HFF-Myc (cell line): Measurements from ENCODE around the gene PRKG1.

ENCODE experiments used
- DNase-seq: peaks from one replicate; pipeline ENCODE4 v3.0.0-alpha.2; 2011; ENCODE audit warnings: low read depth; ENCODE audit errors: extremely low read depth
- H3K4me3 ChIP-seq: replicated peaks from 2 replicates; pipeline ENCODE4 v1.5.1; 2011; ENCODE audit warnings: low read depth, mild to moderate bottlenecking, control low read depth, low read length
- TF ChIP-seq, protein P1 (sequence below): IDR thresholded peaks from 2 replicates; pipeline ENCODE4 v1.5.1; 2012; ENCODE audit warnings: mild to moderate bottlenecking, low read depth, low read length, control low read depth; ENCODE audit errors: missing control alignments

PRKG1 gene

DNA sequence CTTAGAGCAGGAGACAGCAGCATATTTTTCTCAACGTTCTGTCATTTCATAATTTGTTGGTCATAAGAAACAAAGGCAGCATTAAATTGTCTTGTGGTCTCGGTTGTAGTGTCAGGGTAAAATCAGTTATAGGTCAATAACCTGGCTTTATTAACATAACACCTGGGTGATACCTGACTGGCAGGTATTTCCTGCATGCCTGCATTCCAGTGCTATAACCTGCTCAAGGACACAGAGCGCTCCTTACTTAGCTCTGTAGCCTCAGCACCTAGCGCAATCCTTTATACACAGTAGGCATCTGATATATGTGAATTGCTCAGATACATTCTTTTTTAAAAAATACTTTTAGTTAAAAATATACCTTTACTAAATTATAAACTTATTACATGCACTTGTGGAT lies 38.9 kb upstream of the PRKG1 start:
- TF ChIP-seq, protein P1, sequence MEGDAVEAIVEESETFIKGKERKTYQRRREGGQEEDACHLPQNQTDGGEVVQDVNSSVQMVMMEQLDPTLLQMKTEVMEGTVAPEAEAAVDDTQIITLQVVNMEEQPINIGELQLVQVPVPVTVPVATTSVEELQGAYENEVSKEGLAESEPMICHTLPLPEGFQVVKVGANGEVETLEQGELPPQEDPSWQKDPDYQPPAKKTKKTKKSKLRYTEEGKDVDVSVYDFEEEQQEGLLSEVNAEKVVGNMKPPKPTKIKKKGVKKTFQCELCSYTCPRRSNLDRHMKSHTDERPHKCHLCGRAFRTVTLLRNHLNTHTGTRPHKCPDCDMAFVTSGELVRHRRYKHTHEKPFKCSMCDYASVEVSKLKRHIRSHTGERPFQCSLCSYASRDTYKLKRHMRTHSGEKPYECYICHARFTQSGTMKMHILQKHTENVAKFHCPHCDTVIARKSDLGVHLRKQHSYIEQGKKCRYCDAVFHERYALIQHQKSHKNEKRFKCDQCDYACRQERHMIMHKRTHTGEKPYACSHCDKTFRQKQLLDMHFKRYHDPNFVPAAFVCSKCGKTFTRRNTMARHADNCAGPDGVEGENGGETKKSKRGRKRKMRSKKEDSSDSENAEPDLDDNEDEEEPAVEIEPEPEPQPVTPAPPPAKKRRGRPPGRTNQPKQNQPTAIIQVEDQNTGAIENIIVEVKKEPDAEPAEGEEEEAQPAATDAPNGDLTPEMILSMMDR = no peak
- DNase-seq = no peak
- no peak overlapping the region for H3K4me3 ChIP-seq

DNA sequence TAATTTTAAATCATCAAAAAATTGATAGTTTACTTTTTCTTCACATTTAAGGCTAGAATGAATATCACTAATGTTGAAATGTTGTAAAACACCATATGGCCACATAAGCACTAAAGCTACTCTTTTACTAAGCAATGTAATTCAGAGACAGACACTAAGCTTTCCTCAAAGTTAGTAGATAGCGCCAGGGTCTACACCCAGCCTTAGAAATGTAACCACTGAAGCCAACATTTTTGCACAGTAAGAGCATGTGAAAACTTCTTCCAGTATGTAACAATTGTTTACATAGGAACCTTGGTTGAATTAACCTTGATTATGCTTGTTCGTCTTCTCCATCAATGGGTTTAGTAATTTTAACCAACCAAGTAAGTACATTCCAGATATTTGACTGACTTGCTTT lies 28.4 kb upstream of the PRKG1 start:
- no peak for DNase-seq
- TF ChIP-seq, protein P1 = no peak
- no peak overlapping the region for H3K4me3 ChIP-seq

DNA sequence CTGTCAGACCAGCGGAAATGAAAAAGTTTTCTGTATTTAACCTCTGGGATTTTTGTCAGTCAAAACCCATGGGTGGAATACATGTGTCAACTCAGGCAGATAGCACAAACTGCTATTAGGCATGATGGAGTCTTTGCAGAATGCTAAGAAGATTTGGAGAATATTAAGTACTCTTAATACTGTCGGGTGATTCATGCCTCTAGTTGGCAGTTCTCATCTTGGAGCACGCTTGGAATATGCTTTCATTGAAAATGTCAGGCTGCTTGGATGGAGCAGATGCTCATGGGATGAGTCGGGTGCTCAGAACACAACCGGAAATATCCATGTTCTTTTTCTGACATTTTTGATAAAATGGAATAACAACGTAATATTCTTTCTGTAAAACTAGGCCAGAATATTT lies 27.6 kb upstream of the PRKG1 start:
- no peak for DNase-seq
- TF ChIP-seq, protein P1 = no peak
- H3K4me3 ChIP-seq = no peak overlapping the region

DNA sequence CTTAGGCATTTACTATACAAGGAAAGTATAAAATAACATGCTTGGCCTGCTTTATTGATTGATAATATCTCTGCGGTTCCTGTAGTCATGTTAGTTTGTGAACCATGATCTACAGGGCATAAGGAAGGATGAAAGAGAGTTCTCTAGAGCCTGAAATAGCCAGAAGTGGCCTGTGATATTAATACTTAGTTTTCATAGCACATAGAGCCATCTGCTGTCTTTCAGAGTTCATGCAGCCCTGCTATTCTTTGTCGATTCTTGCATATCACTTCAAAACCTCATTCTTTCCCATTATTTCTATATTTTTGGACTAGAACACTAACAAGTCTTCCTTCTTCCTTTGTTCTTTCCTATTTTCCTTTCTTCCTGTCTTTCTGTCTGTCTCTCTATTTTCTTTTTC lies 26.4 kb upstream of the PRKG1 start:
- no peak overlapping the region for H3K4me3 ChIP-seq
- DNase-seq = no peak
- TF ChIP-seq, protein P1 = no peak

DNA sequence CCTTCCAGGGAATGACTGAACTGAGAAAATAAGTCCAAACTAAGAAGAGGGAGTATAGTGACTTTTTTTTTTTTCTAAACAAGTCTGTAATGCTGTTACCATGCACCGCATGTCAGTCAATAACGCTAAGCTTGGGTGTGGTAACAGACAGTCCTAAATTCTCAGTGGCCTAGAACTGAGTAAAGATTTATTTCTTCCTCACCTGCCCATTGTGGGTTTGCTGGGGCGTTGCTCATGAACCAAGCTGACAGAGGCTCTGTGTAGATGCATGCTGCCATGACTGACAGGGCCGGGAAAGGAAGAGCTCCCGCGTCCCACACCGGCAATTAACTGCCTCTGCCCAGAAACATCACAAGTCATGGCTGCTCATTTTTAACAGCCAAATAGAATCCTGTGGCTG lies 25.5 kb upstream of the PRKG1 start:
- no peak for DNase-seq
- TF ChIP-seq, protein P1 = no peak

DNA sequence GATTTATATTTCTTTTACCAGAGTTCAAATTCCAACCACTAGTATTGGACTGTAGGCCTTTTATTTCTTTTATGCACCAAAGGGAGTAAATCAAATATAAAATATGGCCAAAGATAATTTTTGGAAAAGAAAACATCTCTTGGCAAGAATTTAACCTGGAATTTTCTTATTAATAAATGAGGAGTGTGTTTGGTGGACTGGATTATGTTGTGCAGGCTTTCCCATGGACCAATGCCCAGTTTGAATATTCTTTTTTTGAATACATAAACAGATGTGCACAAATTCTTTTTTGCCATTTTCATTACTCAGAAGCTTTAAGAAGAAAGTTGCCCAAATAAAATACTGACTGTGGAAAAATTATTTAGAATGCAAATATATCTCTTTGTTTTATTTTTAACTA lies 22.1 kb upstream of the PRKG1 start:
- no peak overlapping the region for H3K4me3 ChIP-seq
- DNase-seq = no peak
- TF ChIP-seq, protein P1 = no peak

More for the DNA sequence above, 25.5 kb upstream of the PRKG1 start:
- no peak overlapping the region for H3K4me3 ChIP-seq

DNA sequence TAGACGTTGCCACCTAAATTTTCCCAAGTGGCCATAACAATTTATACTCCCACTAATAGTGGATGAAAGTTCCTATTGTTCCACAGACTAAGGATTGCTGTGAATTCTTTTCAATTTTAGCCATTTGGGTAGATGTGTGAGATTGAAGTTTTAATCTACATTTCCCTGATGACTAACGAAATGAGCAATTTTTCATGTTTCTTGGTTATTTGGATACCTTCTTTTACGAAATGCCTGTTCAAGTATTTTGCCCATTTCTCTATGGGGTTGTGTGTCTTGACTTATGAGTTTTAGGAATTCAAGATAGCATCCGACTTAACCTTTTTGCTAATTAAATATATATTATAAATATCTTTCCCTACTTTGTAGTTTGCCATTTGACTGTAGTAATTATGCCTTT lies 16.4 kb upstream of the PRKG1 start:
- DNase-seq = no peak
- TF ChIP-seq, protein P1 = no peak
- H3K4me3 ChIP-seq = no peak overlapping the region
